GM13977 (cell line): Measurements from ENCODE around the gene TMEM72.

ENCODE experiments used
- DNase-seq: peaks from one replicate; pipeline ENCODE4 v3.0.0; 2012; ENCODE audit warnings: low spot score
- CTCF ChIP-seq: IDR thresholded peaks from 2 replicates; pipeline ENCODE4 v1.5.1; 2012; ENCODE audit warnings: mild to moderate bottlenecking, control low read depth; ENCODE audit not compliant: insufficient read depth; ENCODE audit errors: extremely low read depth, missing control alignments
- in situ Hi-C: fragments of 300-500 bp; cut with MboI; formaldehyde crosslinking; loops from one replicate; pipeline ENCODE4 v1.12.0; 2022; ENCODE audit warnings: low sequenced_read_pairs, low pct_unique_long_range_greater_than_20kb, mixed read lengths, inconsistent platforms; ENCODE audit not compliant: unreplicated experiment

TMEM72 gene

DNA sequence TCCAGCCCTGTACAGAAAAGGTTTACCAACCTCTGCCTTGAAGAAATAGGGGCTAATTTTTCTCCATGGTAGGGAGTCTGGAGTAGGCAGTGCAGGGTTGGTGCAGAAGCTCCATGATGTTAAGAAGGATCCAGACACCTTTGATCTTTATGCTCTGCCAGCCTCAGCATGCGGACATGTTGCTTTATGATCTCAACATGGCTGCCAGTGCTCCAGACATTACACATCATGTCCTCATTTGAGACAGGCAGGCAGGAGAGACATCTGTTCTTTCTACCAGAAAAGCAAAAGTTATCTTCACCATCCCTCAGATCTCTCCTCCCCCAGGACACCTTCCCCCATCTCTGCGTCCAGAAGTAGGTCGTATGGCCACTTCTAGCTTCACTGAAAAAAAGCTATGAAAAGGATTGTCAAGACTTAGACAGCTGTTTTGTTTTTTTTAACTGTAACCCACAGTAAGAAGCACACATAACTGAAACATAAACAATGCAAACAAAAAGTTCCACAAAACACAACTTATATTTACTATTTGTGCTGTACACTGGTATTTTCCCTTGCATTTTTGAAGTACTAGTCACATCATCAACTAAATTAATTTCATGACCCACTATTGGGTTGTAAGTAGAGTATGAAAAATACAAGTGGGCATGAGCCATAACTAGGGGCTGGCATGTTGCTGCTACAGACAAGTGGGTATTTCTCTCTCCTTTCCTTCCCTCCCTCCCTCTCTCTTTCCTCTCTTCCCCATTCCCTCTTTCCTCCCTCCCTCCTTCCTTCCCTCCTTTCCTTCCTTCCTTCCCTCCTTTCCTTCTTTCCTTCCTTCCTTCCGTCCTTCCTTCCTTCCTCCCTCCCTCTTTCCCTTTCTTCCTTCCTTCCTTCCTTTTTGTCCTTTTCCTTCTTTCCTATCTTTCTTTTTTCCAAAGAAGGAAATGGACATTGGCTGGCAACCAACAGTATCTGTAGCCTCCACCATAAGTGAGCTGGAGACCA is 45.9 kb downstream of the TMEM72 start:
- no peak for TF ChIP-seq CTCF
- in situ Hi-C loops: no loop called here

DNA sequence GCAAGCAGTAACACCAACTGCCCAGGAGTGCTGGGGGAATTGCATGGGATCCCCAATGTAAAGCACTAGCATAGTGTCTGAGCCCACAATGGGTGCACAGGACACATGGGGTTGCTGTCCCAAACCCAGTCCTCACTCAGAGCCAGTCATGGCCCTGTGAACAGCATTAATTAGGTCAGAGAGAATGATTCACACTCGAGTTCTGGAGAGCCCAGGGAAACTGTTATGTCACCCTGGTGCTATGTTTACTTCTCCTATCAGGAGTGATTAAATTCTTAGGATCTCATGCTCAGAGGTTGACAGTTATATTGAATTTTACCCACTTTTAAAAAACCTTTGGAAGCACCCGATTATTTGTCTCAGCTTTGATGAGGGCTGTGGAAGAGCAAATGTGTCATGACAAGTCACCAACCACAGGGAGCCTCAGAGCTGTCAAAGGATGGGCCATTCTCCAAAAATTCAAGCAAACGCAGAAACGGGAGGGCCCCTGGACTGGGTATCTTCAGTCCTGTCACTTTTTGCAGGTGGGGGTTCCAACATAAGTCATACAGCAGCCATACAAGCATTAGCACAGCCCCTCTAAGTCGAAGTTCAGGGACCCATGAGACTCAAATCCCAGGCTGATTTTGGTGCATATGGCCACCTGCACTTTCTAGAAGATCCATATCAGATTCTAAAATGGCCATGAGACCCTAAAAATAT is 47.2 kb downstream of the TMEM72 start:
- peak; percentile 11 for DNase-seq
- in situ Hi-C loops: no loop called here
- no peak for TF ChIP-seq CTCF

More for the DNA sequence above, 45.9 kb downstream of the TMEM72 start:
- peak; percentile 2 for DNase-seq

GRCh38 chr10:44958898-44959246 is 47.7 kb downstream of the TMEM72 start:
- in situ Hi-C loops: no loop called here
- DNase-seq: no peak
- no peak for TF ChIP-seq CTCF

DNA sequence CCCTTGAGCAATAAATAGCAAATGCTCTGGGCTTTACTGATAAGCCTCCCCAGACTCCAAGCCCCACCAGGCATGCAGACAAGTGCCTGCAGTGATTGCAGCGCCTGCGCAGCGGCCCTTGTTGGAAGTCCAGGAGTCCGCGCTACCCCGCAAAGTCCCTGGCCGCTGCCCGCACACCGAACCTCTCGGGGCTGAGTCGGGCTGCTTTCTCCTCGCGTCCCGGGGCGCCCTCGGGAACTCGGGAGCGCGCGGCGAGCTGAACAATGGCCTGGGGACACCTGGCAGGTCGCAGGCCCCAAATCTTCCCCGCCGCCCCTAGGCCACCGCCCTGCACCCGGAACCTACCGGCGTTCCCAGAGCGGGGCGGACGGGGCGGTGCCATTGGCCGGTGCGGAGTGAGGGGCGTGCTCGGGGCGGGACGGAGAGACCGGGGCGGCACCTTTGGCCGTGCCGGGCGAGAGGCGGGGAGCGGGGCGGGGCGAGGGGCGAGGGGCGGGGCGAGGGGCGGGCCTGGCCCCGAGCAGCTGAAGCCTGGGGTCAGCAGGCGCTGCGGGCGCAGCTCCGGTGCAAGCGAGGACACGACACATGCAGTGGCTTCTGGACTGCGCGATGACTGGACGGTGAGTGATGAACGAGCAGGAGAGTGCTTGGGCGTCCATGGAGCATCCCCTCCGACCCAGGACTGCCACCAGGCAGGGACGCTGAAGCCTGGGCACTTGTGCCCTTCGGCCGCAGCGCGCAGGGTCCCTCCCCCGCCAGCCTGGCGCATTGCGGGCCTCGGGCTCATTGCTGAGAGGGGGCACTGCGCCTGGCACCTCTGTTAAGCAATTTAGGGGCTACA is 48.3 kb downstream of the TMEM72 start, which contains the start of gene RASSF4:
RASSF4 (plus strand) TSS at position 556 of the 841 bp plus-strand sequence. CDS start 10,401 bp downstream, outside the sequence.
- peak; percentile 1 for TF ChIP-seq CTCF
- DNase-seq: peak; percentile 98
- in situ Hi-C loops: no loop called here

- in situ Hi-C loops: no loop called here
- peak; percentile 12 for DNase-seq
- TF ChIP-seq CTCF: no peak
Observed at GRCh38 chr10:44960088-44960460, 48.9 kb downstream of the TMEM72 start.
